ENCODE data around the gene RNF11.

DNA sequence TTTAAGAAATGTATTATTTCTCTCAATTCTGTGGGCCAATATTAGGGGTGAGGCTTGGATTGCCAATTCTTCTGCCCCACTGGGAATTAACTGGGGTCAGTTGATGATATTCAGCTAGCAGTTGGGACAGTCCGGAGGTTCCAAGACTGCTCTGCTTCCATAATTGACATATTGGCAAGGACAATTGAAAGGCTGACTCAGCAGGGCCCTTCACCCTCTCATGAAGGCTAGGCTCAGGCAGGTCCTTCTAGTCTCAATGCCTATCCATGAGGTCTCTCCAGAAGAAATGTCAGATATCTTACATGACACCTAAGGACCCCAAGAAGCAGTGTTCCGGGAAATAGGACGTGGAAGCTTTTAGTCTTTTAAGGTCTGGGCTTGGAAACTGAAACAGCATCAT is 13.3 kb upstream of the RNF11 start:
- TF ChIP-seq POLR2A (IDR thresholded peaks at IDR 0.05; ENCODE audit: low read depth, low read length) = no peak
- TF ChIP-seq POLR2AphosphoS5 (IDR thresholded peaks at IDR 0.05; ENCODE audit: low read depth, low read length) = no peak
- TF ChIP-seq TAF1 (IDR thresholded peaks at IDR 0.05; ENCODE audit: borderline replicate concordance, low read depth, low read length) = no peak
